ENCODE data around the gene RFXANK.
"Not testable (repeated sequence)": the region's sequence is repeated elsewhere in the genome, so short reads cannot be mapped to it uniquely, and the experiment has no call there.

RFXANK gene, protein sequence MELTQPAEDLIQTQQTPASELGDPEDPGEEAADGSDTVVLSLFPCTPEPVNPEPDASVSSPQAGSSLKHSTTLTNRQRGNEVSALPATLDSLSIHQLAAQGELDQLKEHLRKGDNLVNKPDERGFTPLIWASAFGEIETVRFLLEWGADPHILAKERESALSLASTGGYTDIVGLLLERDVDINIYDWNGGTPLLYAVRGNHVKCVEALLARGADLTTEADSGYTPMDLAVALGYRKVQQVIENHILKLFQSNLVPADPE

DNA sequence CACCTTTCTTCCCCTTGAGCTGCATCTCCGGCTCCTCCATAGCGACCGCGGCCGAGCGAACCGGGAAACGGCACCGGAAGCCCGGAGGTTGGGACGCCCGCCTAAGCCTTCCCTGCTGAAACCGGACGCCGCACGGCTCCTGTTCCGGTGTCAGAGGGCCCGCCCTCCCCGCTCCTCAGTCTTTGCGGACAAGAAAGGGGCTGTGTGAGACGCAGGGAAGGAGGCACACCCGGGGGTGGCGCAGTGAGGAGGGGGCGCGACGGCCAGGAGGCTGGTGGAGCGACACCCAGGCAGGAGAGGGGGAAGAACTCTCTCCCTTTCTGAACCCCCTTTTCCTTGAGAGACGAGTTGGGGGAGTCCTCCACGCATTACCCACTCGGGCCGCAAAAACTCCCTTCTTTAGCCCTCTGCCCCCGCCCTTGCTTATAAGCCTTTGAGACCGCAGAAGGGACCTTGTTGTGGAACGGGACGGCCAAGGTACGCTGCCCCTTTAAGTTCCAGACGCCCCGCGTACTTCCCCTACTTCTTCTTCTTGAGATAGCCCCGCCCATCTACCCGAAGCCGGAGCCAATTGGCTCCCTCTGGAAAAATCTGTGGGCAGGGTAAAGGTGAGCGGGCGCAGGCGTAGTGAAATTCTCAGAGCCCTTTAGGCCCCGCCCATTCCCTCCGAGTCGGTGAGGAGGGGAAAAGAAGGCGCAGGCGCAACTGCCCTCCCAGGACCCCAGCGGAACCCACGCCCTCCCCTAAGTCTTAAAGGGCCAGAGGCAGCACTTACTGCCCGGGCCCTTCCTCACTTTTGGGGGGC lies at the start of gene RFXANK, which contains the start of gene BORCS8:
Gene RFXANK (plus strand): TSS at position 181 of the 805 bp plus-strand sequence. CDS start 1,689 bp downstream, outside the sequence.
Gene BORCS8 (minus strand): TSS at position 75 of the 805 bp plus-strand sequence. CDS start 35 bp downstream, at position 40.
- peak; percentile 98 to 99 for DNase-seq (ENCODE audit: low read depth in 2 of 2)

DNA sequence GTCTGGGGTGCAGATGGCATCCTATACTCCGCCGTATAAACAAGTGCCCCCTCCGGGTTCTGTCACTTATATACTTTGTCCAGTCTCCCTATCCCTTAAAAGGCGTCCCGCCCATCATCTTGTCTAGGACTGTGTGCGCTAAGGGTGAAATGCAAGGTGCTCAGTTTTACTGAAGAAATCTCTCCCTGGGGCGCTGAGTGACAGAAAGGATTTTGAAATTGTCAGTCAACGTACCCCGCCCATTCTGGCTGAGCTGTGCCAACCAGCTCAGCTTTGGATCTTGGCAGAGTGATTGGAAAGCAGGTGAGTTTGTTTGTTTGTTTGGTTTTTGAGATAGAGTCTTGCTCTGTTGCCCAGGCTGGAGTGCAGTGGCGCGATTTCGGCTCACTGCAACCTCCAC lies 49.7 kb upstream of the RFXANK start:
- DNase-seq (ENCODE audit: low read depth in 2 of 2), result no peak

DNA sequence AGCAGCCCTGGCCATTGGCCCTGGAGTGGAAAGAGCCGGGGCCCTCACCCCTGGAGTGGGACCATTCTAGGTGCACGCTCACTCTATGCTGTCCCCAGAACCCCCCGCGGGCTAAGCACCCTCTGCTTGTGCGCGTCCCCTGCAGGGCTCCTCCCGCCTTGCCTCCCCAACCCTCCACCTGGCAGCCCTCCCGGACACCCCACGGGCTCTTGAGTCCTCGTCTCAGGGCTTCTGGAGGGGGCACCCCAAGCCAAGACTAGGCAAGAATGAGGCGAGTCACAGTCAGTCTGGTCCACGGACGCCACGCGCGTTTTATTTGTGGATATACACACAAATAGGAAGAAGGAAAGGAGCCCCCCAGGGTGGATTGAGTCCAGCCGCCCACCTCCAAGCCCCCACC lies 46.8 kb upstream of the RFXANK start:
- no peak for DNase-seq (ENCODE audit: low read depth in 2 of 2)

DNA sequence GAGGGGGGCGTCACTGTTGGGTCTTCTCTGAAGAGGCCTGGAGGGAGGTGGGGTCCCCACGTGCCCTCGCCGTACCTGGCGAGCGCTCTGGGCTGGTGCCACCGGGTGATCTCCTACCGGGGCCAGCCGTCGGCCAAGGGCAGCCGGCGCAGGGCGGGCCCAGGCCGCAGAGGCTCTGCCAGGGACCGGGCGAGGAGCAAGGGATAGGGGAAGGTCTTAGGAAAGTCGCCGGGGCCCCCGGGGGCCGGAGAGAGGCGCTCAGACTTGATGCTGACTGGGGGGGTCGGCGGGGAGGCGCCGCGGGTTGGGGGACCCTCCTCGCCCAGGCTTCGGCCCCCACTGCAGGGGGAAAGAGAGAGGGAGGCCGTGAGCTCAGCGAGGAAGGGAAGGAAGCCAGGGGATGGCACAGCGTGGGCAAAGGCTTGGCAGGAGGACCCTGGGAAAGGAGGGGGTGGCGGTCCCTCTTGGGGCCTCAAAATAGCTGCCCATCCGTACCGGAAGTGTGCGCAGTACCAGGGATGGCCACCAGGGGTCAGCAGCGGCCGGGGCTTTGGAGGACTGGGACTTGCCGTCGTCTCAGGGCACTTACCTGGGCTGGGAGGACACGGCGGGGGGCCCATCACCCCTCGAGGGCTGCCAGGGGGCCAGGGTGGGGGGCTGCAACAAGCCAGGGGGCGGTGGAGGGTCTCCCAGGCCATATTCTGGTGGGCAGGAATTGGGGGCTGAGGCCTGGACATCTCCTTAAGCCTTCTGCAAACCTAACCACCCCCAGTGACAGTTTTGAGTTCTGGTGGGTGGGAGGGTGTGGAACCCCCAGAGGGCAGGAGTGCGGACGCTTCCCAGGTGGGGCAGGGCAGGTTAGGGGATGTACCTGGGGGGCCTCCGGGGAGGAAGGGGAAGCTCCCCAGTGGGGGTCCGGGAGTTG lies 46.1 kb upstream of the RFXANK start:
- peak; percentile 70 for DNase-seq (ENCODE audit: low read depth in 2 of 2)

DNA sequence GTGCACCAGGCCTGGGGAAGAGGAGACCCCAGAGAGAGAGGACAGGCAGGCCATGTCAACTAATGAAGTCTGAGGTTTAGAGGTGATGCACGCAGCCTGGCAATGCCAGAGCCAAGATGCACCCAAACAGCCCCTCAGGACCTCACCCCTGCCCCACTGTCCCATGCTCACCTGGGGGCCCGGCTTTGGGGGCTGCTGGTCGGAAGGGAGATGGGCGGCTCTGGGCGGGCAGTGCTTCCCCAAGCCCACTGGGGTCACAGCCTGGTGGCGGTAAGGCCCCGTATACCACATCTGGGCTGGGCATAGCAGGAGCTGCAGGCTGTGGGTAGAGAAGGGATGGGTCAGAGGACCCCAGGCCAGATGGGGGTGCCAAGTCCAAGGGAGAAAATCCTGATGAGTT lies 45.2 kb upstream of the RFXANK start:
- DNase-seq (ENCODE audit: low read depth in 2 of 2), result no peak

DNA sequence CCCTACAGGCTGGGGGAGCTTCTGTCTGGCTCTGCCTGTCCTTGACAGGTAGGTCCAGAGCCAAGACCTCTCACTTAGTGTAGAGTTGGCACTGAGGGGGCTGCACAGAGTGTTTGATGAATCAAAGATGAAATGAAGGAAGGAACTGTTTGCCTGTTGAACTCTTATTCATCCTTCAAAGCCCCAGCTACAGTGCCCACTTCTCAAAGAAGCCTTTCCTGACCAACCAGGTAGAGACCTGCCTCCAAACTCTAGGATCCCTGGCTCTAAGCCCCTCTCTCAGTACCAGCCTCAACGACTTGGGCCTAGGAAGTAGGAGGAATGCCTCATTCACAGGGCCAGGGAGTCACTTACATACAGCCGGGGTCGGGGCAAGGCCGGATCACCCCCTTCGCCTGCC lies 44.7 kb upstream of the RFXANK start:
- no peak for DNase-seq (ENCODE audit: low read depth in 2 of 2)

DNA sequence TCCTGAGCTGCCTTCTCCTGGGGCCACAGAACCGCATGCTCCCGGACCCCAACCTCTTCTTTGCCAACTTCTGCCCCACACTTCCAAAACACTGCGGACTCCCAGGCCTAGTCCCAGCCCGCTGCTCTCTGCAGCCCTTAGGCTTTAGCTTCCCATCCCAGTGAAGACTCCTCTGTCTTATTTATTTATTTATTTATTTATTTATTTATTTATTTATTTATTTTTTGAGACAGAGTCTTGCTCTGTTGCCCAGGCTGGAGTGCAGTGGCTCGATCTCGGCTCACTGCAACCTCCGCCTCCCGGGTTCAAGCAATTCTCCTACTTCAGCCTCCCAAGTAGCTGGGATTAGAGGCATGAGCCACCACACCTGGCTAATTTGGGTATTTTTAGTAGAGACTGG lies 43.6 kb upstream of the RFXANK start:
- DNase-seq (ENCODE audit: low read depth in 2 of 2), result not testable (repeated sequence)

DNA sequence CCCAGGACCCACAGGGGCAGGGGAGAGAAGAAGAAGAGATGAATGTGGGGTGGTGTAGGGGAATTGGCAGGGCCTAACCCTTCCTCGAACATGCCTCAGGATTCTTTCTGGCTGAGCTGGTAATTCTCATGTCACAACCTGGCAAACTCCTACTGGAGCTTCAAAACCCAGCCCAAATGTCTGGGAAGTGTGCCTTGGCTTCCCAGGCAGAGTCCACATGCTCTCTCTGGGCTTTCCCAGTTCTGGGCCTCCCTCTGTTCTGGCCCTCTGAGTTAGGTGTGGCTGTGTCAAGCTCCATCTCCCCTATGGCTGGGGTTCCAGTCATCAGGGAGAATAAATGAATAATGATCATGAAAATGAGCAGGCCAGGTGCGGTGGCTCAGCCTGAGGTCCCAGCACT lies 42.6 kb upstream of the RFXANK start:
- no peak for DNase-seq (ENCODE audit: low read depth in 2 of 2)

DNA sequence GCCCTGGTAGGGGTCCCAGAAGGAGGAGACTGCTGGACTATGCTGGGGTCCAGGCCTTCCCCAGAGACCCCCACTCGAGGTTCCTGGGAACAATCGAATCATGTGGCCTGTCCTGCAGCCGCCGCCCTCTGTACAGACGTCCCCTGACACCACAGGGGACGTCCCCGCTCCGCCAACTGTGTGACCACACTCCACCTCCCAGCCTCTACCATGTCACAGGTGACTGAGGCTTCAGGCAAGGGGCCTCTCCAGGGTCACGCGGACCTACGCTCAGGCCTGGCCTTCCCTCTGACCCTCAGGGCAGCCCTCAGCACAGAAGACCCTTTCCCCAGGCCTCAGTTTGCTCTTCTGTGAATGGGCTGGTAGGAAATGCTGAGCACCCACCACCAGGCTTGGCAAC lies 40.6 kb upstream of the RFXANK start:
- no peak for DNase-seq (ENCODE audit: low read depth in 2 of 2)

DNA sequence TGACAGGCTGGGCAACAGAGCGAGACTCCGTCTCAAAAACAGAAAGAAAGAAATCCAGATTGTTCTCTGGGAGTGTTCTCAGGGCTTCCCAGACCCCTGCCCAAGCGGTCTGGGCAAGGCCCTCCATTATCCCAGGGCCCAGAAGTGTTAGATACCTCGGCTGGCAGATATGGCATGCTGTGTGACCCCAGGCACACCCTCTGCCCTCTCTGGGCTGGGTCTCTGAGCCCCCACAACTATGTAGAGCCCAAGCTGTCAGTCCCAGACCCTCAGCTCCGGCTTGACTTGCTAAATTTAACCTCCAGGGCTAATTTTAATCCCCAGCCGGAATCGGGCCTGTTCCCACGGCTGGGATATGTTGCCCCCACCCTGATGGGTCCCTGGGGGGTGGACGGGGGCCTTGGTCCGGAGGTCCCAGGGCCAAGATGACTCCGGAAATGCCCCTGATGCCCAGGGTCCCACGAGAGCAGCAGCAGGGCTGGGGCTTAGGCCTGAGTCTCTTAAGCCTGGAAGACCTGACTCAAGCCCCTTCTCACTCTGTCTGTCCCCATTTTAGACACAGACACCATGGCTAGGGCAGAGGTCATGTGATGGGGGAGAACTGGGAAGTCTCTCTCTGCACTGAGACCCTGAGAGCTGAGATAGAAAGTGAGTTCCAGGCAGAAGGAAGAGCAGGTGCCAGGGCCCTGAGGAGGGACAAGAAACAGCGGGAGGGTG lies 39.2 kb upstream of the RFXANK start:
- DNase-seq (ENCODE audit: low read depth in 2 of 2), result no peak

DNA sequence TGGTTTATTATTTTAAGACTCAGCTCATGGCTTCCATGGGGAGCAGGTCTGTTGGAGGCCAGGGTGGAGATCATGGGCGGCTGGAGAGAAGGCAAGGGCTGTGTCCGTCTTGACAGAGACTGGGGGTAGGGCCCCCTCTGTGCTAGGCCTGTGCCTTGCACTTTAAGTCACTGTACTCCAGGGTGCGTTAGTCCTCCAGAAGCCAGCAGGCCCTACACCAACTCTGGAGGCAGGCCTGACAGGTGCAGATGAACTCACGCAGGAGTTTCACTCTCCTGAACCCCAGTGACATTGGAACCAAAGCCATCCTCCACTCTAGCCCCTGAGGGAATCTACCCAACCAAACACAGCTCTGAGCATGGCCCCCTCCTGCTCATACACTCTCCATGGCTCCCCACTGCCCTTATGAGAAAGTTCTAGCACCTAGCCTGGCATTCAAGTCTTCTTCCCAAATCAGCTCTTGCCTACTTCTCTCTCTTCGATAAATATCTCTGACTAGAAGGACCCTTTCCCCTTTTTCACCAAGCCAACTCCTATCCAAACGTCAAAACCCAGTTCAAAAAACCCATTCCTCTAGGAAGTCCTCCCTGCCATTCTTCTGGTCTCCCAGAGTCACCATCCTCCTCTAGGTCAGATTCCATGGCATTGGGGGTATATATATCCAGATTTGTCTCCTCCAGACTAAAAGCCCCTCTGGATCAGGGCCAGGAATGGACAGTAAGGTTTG lies 37.1 kb upstream of the RFXANK start:
- DNase-seq (ENCODE audit: low read depth in 2 of 2), result no peak

DNA sequence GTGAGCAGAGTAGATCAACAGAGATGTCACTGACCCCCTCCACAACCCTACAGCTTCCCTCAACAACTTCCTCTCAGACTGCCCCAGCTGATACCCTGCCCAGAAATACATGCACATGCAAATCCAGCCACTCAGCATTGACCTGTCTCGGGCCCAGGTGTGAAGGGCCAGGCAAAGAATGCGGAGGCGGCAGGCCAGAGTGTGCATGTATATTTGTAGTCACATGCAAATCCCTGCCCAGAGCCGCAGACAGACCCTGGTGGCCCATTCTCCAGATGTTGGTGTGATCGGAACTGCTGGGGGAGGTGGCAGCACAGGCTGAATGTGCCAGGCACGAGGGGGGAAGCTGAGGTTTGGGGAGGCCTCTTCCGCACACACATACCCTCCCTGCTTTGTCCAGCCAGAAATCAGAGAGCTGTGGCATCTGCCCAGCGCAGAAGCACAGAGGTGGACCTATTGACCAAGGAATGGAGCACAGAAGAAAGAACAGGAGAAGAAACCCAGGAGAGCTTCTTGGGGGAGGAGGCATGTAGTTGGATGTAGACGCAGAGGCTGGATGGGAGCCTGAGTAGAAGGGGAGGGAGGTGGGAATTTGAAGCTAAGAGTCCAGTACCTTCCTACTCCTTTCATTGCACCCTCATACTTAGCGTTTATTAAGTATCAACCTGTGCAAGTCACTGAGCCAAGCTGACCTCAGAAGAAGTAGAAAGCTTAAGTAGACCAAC lies 36.4 kb upstream of the RFXANK start:
- no peak for DNase-seq (ENCODE audit: low read depth in 2 of 2)

DNA sequence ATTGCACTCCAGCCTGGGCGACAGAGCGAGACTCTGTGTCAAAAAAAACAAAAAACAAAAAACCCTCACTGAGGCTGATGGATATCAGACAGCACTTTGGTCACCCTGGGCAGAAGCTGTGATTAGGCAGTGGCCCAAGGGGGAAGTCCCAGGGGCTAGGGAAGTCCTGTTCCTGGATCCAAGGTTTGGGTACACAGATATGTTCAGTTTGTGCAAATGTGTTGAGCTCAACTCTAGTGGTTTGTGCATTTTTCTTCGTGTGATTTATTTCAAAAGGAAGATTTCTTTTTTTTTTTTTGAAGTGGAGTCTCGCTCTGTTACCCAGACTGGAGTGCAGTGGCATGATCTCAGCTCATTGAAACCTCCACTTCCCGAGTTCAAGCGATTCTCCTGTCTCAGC lies 34.2 kb upstream of the RFXANK start:
- DNase-seq (ENCODE audit: low read depth in 2 of 2), result no peak

DNA sequence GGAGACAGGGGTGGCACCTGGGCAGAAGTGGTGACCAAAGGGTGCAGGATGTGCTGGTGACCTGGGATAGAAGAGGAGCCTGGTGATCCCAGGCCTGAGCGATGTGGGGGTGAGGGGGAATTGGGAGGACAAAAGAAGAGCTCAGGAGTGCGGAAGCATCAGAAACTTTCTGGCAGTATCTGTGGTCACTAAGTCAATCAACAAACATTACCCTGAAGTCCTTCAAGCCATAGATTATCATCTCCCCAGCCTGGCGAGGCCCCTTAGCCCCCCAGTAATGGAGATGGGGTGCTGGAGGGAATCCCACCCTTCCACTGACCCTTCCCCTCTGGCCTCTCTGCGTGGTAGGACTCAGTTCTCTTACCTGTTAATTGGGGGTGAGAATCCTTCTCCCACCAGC lies 32.5 kb upstream of the RFXANK start:
- DNase-seq (ENCODE audit: low read depth in 2 of 2), result no peak

DNA sequence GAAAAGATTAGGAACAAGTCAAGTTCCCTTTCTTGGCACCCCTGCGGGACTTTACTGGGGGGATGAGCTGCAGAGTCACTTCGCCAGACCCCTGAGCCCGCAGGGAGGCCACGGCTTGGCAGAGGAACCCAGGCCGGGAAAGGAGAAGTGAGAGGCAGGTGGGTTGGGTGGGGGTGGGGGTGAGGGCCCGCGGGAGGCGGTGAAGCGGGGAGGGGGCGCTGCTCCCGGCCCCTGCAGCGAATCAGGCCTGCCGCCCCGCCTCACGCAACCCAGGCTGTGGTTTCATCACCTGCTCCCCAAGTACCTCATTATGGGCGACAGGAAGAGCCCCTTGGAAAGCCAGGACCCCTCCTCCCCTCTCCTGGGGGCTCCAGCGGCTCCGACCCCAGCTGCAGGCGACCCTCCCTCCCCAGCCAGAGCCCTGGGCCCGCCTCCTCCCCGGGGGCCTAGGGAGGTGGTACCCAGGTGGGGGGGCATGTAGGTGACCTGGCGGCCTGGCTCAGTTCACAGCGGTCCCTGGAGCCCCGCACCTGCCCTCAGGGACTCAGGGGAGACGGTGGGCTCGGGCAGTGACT lies 31.5 kb upstream of the RFXANK start:
- DNase-seq (ENCODE audit: low read depth in 2 of 2), result no peak

DNA sequence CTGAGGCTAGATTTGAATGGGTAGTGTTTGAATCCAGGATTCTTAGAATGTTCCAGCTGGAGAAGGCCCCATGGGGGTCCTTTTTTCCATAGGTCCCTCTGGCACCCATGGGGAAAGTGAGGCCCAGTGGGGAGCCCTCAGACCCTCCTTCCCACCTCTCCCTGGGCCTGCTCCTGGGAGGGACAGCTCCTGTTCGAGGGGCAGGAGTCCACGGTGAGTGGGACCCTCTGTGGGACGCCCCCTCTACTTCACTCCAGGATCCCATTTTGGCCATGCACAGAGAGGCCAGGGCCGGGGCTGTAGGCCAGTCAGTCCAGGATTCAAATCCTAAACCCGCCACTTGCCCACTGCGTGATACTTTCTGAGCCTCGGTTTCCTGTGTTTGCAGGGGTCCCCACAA lies 29.6 kb upstream of the RFXANK start:
- DNase-seq (ENCODE audit: low read depth in 2 of 2), result no peak

DNA sequence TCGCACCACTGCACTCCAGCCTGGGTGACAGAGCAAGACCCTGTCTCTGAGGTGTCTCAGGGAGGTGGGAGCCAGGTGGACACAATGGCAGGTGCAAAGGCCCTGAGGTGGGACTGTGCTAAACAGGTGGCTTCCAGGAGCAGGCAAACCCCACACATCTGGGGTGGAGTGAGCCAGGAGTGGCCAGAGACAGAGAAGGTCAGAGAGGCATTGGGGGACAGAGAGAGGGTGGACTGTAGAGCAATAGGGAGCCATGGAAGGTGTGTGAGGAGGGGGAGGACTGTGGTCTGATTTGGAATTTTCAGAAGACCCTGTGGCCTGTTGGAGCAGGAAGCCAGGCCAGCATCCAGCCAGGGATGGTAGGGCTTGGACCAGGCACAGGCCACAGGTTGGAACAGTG lies 26.7 kb upstream of the RFXANK start:
- no peak for DNase-seq (ENCODE audit: low read depth in 2 of 2)

DNA sequence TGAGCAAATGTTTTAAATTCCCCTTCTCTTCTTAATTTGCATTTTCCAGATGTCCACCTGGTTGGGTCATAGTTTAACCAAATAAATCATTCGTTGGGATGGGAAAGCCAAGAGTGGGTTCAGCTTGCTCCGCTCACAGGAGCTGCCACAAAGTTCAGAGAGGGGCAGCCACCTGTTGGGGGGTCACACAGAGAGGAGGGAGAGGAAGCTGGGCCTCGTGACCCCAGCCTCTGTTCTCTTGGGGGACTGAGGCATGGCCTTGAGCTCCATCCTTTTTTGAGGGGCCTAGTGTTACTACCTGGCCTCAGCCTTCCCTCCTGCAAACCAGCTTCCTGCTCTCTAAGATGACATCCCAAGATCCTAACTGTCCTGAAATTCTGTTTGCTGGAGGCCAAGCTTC lies 24.4 kb upstream of the RFXANK start:
- no peak for DNase-seq (ENCODE audit: low read depth in 2 of 2)

DNA sequence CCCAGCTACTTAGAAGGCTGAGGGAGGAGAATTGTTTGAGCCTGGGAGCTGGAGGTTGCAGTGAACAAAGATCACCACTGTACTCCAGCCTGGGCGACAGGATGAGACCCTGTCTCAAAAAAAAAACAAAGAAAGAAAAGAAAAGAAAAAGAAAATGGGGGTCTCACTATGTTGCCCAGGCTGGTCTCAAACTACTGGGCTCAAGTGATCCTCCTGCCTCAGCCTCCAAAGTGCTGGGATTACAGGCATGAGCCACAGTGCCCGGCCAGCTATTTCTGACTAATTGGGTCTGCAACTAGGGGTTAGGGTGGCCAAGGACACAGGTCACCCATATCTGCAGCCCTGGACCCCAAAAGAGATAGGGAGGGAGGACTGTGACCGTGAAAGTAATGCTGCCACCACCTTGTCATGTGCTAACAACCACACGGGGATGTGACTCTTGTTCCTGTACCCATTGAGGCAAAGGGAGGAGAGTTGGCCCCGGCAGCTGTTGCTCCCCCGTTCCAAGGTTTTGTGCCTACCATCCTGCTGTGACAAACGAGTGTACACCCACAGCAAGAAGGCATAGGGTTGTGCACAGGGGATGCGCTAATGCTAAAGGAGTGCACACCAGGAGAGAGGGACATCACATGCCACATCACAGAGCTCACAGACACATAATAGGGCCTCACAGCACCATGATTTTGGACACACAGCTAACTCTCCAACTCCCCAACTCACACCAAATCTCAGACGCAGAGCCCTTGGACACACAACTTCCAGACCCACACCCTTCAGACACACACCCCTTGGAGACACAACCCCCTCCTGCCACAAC lies 22.6 kb upstream of the RFXANK start:
- no peak for DNase-seq (ENCODE audit: low read depth in 2 of 2)
